Measurements from ENCODE around the gene RAET1L. TPM values are rescaled to one million over a fixed set of nuclear protein-coding genes. Genes with fewer than 3 reads are reported as not detected.

The RAET1L gene
- total and polyA plus RNA-seq, 2 donors (not counting 1 experiment from before 2014, with no cell fraction given): not detected

DNA sequence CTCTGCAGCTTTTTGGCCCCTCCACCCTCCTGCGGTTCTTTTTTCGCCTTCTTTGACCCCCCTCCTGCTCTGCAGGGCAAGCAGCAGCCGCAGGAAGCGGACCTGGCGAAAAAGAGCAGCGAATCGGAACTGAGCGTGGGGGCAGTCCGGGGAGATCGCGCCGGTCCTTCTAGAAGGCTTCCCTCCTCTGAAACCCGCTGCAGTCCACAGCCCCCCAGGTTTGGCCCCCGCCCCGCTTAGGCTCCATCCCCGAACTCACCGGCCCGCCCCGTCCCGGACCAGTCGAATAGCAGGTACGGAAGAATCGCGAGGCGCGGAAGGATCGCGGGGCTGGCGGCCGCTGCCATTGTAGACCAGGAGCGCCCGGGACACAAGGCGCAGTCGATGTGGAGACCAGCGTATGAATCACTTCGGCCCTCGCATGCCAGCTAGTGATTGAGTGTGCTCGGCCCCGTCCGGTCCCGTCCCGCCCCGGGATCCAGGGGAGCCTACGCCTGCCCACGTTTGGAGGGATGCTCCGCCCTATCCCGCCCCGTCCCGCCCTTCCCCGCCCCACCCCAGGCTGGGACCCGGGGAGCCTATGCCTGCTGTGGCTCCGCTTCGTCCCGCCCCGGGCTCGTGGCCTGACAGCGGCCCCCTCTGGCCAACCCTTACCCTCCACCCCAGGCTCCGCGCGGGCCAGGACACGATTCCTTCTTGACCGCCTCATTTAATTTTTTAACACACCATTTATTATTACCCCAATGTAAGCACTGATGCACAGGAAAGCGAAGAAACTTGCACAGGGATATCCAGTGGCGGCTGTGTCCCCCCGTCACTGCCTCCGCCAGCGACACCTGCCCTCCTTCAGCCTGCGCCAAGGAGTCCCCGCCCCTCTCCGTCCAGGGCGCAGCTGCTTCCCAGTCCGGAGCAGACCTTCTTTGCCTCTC lies 43.7 kb upstream of the RAET1L start, which contains the start of gene ULBP3:
Gene ULBP3, minus strand, starts transcription at position 402 of the 929 bp plus-strand sequence. Its CDS starts 55 bp downstream, at position 347.
- TF ChIP-seq CTCF (conservative IDR thresholded peaks at IDR 0.05 in 1 of 2, IDR thresholded peaks at IDR 0.05 in 1 of 2; ENCODE audit: low read depth in 1 of 2, low read length in 2 of 2): peak; percentile 39 to 55
- no peak for TF ChIP-seq EZH2 (IDR thresholded peaks at IDR 0.05; ENCODE audit: low read length, missing control alignments)
- Histone ChIP-seq H3K79me2 (ENCODE audit: control insufficient read depth, insufficient read depth, low read length) (no peaks in the 10 kb centered on the region), H3K4me2 (ENCODE audit: extremely low read depth, insufficient read depth, low read length) (peak within 1 kb of the TSS; percentile 68), H3K9ac (ENCODE audit: insufficient read depth, low read length) (peak within 1 kb of the TSS; percentile 75), H3K9me3 (ENCODE audit: control insufficient read depth, insufficient read depth, low read depth, low read length) (no peaks in the 10 kb centered on the region), H3K27me3 (ENCODE audit: control insufficient read depth, insufficient read depth, low read length) (no peaks in the 10 kb centered on the region), H3K27ac (ENCODE audit: insufficient read depth, low read length) (peak within 1 kb of the TSS; percentile 66), H3K4me1 (ENCODE audit: control insufficient read depth, extremely low read depth, insufficient read depth, low read length) (peaks cover 4% of the 10 kb centered on the region), H3K4me3 (replicated peaks in 1 of 4; ENCODE audit: control extremely low read depth in 1 of 4, insufficient read depth in 1 of 4, low read depth in 3 of 4, low read length in 4 of 4) (peak within 1 kb of the TSS; percentile 72 to 84 (median 77)), H4K20me1 (ENCODE audit: control insufficient read depth, extremely low read depth, insufficient read depth, low read length) (no peaks in the 10 kb centered on the region), H2AFZ (ENCODE audit: low read length) (peak within 1 kb of the TSS; percentile 78), H3K36me3 (ENCODE audit: control insufficient read depth, insufficient read depth, low read length) (no peaks in the 10 kb centered on the region)
- peak; percentile 91 to 96 for DNase-seq (ENCODE audit: low read depth in 2 of 2)

- H2AFZ ChIP-seq (ENCODE audit: low read length): peak overlapping the region; percentile 78
- peak overlapping the region; percentile 72 to 84 (median 77) for H3K4me3 ChIP-seq (replicated peaks in 1 of 4; ENCODE audit: control extremely low read depth in 1 of 4, insufficient read depth in 1 of 4, low read depth in 3 of 4, low read length in 4 of 4)
- H3K4me2 ChIP-seq (ENCODE audit: extremely low read depth, insufficient read depth, low read length): peak overlapping the region; percentile 66
- no peaks in the 10 kb centered on the region for H3K79me2 ChIP-seq (ENCODE audit: control insufficient read depth, insufficient read depth, low read length)
- H3K4me1 ChIP-seq (ENCODE audit: control insufficient read depth, extremely low read depth, insufficient read depth, low read length): peaks cover 4% of the 10 kb centered on the region
- H3K9ac ChIP-seq (ENCODE audit: insufficient read depth, low read length): peak overlapping the region; percentile 75
- no peaks in the 10 kb centered on the region for H3K36me3 ChIP-seq (ENCODE audit: control insufficient read depth, insufficient read depth, low read length)
- TF ChIP-seq CTCF (conservative IDR thresholded peaks at IDR 0.05 in 1 of 2, IDR thresholded peaks at IDR 0.05 in 1 of 2; ENCODE audit: low read depth in 1 of 2, low read length in 2 of 2) (no peak), EZH2 (IDR thresholded peaks at IDR 0.05; ENCODE audit: low read length, missing control alignments) (no peak)
- H4K20me1 ChIP-seq (ENCODE audit: control insufficient read depth, extremely low read depth, insufficient read depth, low read length): no peaks in the 10 kb centered on the region
- H3K27me3 ChIP-seq (ENCODE audit: control insufficient read depth, insufficient read depth, low read length): no peaks in the 10 kb centered on the region
- no peak for DNase-seq (ENCODE audit: low read depth in 2 of 2)
- H3K9me3 ChIP-seq (ENCODE audit: control insufficient read depth, insufficient read depth, low read depth, low read length): no peaks in the 10 kb centered on the region
- H3K27ac ChIP-seq (ENCODE audit: insufficient read depth, low read length): no peak overlapping the region
Observed at GRCh38 chr6:150068151-150068550, 42.8 kb upstream of the RAET1L start.

GRCh38 chr6:150065083-150065482 lies 39.8 kb upstream of the RAET1L start:
- Histone ChIP-seq H3K27me3 (ENCODE audit: control insufficient read depth, insufficient read depth, low read length) (no peaks in the 10 kb centered on the region), H3K9me3 (ENCODE audit: control insufficient read depth, insufficient read depth, low read depth, low read length) (no peaks in the 10 kb centered on the region), H3K79me2 (ENCODE audit: control insufficient read depth, insufficient read depth, low read length) (no peaks in the 10 kb centered on the region), H3K36me3 (ENCODE audit: control insufficient read depth, insufficient read depth, low read length) (no peaks in the 10 kb centered on the region), H3K4me1 (ENCODE audit: control insufficient read depth, extremely low read depth, insufficient read depth, low read length) (no peaks in the 10 kb centered on the region), H3K9ac (ENCODE audit: insufficient read depth, low read length) (no peak overlapping the region), H4K20me1 (ENCODE audit: control insufficient read depth, extremely low read depth, insufficient read depth, low read length) (no peaks in the 10 kb centered on the region), H3K27ac (ENCODE audit: insufficient read depth, low read length) (no peak overlapping the region), H2AFZ (ENCODE audit: low read length) (no peak overlapping the region), H3K4me2 (ENCODE audit: extremely low read depth, insufficient read depth, low read length) (no peak overlapping the region), H3K4me3 (replicated peaks in 1 of 4; ENCODE audit: control extremely low read depth in 1 of 4, insufficient read depth in 1 of 4, low read depth in 3 of 4, low read length in 4 of 4) (no peak overlapping the region)
- DNase-seq (ENCODE audit: low read depth in 2 of 2): no peak
- TF ChIP-seq CTCF (conservative IDR thresholded peaks at IDR 0.05 in 1 of 2, IDR thresholded peaks at IDR 0.05 in 1 of 2; ENCODE audit: low read depth in 1 of 2, low read length in 2 of 2) (no peak), EZH2 (IDR thresholded peaks at IDR 0.05; ENCODE audit: low read length, missing control alignments) (no peak)

All from fibroblast of lung (primary cell).